Measurements from ENCODE around the gene ACVR1.
"Not testable (repeated sequence)": the region's sequence is repeated elsewhere in the genome, so short reads cannot be mapped to it uniquely, and the experiment has no call there.

ACVR1 gene

DNA sequence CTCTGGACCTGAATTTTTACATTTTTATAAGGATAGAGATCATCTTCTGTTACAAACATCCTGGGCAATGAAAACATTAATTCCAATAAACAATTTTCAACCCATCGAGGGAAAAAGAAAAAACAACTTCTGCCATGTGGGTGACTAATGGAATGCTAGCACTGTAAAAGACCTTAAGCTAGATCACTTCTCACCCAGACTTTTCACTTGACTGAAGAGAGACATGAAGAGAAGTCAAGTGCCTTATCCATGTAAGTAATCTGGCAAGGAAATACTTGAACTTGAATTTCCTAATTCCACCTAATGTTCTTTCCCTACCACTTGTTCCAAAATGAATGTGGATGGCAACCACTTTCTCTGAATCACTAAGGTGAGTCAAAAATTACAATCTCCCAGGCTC lies 149.2 kb downstream of the ACVR1 start:
- H3K36me3 Mint-ChIP-seq (ENCODE audit: low read depth), result peaks cover 47% of the 10 kb centered on the region
- no peak for DNase-seq (ENCODE audit: low spot score)
- no peaks in the 10 kb centered on the region for H3K27me3 Mint-ChIP-seq (ENCODE audit: low read depth)
- no peak overlapping the region for H3K27ac Mint-ChIP-seq
- H3K4me1 Mint-ChIP-seq (ENCODE audit: low read depth), result peaks cover 3% of the 10 kb centered on the region
- no peak overlapping the region for H3K4me3 Mint-ChIP-seq
- peaks cover 46% of the 10 kb centered on the region for H3K9me3 Mint-ChIP-seq

DNA sequence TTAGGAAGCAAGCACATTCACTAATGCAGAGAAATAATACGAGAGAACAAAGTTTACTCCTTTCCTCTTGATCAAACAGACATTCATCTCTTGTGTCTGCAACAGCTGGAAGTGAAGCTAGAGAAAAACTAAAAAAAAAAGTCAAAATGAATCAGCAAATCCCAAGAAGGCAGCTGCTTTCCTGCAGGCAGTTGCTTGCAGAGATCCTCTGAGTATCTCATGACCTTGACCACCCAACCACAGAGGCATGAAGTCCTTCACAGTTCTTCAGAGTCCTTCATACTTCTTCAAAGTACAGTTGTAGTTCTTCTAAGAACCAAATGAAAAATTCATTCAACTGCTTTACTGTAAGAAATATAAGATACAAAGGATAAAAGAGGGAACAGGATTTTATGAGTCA lies 150.3 kb downstream of the ACVR1 start:
- H3K4me1 Mint-ChIP-seq (ENCODE audit: low read depth), result peaks cover 3% of the 10 kb centered on the region
- peaks cover 46% of the 10 kb centered on the region for H3K9me3 Mint-ChIP-seq
- no peak overlapping the region for H3K27ac Mint-ChIP-seq
- H3K36me3 Mint-ChIP-seq (ENCODE audit: low read depth), result peaks cover 42% of the 10 kb centered on the region
- no peak for DNase-seq (ENCODE audit: low spot score)
- H3K27me3 Mint-ChIP-seq (ENCODE audit: low read depth), result no peaks in the 10 kb centered on the region
- H3K4me3 Mint-ChIP-seq, result no peak overlapping the region

DNA sequence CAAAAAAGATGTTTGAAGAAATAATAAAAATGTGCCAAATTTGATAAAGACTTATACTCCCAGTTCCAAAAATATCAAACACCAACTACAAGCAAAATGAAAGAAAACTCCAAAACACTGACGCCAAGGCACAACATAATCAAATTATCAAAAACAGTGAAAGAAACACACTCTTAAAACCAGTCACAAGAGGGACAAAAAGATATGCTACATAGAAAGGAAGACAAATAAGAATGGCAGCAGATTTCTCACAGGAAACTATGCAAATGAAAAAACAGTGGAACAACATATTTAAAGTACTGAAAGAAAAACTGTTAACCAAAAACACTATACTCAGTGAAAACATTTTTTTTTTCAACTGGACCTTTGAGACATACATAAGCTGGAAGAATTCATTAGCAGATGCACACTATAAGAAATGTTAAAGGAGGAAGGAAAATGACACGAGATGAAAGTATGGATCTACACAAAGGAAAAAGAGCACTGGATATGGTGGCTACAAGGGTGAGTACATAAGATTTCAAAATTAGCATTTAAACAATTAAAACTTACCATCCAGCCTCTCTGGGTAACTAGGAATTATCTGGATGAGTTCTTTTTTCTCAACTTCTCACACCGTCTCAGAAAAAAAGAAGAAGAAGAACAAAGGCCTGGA lies 153.4 kb downstream of the ACVR1 start:
- Mint-ChIP-seq H3K9me3 (peaks cover 37% of the 10 kb centered on the region), H3K27ac (no peak overlapping the region), H3K36me3 (ENCODE audit: low read depth) (peaks cover 27% of the 10 kb centered on the region), H3K4me1 (ENCODE audit: low read depth) (peaks cover 3% of the 10 kb centered on the region), H3K4me3 (no peak overlapping the region), H3K27me3 (ENCODE audit: low read depth) (no peaks in the 10 kb centered on the region)
- no peak for DNase-seq (ENCODE audit: low spot score)

DNA sequence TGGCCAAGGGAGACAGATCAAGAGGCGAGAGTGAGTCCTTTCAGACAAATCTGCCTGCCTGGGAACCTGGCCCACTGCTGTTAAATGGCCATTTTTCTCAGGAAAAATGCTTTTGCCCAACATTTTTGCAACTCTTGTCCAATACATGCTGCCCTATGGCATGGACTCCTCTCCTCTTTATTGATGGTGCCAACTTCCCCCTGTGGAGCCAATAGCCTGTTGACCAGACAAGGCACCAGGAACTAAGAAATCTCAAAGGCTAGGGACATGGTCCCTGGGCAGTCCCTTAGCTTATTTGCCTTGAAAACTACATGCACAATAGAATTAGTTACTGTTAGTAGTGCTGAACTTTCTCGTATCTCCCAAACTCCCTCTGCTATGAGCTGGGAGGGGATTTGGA lies 155.6 kb downstream of the ACVR1 start:
- no peak overlapping the region for H3K4me3 Mint-ChIP-seq
- no peak for DNase-seq (ENCODE audit: low spot score)
- H3K9me3 Mint-ChIP-seq, result peaks cover 34% of the 10 kb centered on the region
- H3K36me3 Mint-ChIP-seq (ENCODE audit: low read depth), result peaks cover 33% of the 10 kb centered on the region
- H3K27ac Mint-ChIP-seq, result no peak overlapping the region
- no peaks in the 10 kb centered on the region for H3K27me3 Mint-ChIP-seq (ENCODE audit: low read depth)
- peaks cover under 1% of the 10 kb centered on the region for H3K4me1 Mint-ChIP-seq (ENCODE audit: low read depth)

DNA sequence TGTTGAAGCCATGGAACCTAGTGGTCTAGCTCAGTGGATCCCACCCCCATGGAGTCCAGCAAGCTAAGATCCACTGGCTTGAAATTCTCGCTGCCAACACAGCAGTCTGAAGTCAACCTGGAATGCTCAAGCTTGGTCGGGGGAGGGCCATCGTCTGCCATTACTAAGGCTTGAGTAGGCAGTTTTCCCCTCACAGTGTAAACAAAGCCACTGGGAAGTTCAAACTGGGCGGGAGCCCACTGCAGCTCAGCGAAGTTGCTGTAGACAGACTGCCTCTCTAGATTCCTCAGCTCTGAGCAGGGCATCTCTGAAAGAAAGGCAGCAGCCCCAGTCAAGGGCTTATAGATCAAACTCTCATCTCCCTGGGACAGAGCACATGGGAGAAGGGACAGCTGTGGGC lies 171.5 kb downstream of the ACVR1 start:
- H3K4me1 Mint-ChIP-seq (ENCODE audit: low read depth); H3K4me3 Mint-ChIP-seq; DNase-seq (ENCODE audit: low spot score); H3K27ac Mint-ChIP-seq; H3K27me3 Mint-ChIP-seq (ENCODE audit: low read depth); H3K36me3 Mint-ChIP-seq (ENCODE audit: low read depth): not testable (repeated sequence)
- peaks cover 37% of the 10 kb centered on the region for H3K9me3 Mint-ChIP-seq

DNA sequence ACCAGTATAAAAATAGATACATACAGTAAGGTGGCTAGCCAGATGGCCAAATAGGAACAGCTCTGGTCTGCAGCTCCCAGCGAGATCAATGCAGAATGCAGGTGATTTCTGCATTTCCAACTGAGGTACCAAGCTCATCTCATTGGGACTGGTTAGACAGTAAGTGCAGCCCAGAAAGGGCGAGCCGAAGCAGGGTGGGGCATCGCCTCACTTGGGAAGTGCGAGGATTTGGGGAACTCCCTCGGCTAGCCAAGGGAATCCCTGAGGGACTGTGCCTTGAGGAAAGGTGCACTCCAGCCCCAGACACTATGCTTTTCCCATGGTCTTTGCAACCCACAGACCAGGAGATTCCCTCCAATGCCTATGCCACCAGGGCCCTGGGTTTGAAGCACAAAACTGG lies 172.0 kb downstream of the ACVR1 start:
- H3K27me3 Mint-ChIP-seq (ENCODE audit: low read depth); H3K27ac Mint-ChIP-seq; H3K4me1 Mint-ChIP-seq (ENCODE audit: low read depth); DNase-seq (ENCODE audit: low spot score); H3K36me3 Mint-ChIP-seq (ENCODE audit: low read depth); H3K4me3 Mint-ChIP-seq: not testable (repeated sequence)
- H3K9me3 Mint-ChIP-seq, result peaks cover 32% of the 10 kb centered on the region

DNA sequence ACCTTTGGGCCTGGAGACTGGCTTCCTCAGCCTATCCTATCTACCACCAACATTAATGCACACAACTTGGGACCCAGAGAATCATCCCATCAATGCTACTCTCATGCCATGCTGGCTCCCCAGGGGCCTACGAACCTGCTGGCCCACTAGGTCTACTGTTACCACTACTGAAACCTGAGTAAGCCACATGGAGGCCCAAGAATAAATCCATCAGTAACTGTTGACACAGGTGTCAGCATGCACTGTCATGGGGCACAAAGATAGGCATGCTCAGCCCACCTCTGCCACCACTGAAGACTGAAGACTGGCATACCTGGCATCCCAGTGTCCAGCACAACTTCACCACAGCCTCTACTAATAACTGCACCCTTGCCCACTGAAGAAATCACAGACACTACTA lies 176.3 kb downstream of the ACVR1 start:
- Mint-ChIP-seq H3K9me3 (peaks cover 21% of the 10 kb centered on the region), H3K27ac (no peak overlapping the region), H3K36me3 (ENCODE audit: low read depth) (peaks cover 2% of the 10 kb centered on the region), H3K4me1 (ENCODE audit: low read depth) (no peaks in the 10 kb centered on the region), H3K4me3 (no peak overlapping the region), H3K27me3 (ENCODE audit: low read depth) (no peaks in the 10 kb centered on the region)
- no peak for DNase-seq (ENCODE audit: low spot score)

DNA sequence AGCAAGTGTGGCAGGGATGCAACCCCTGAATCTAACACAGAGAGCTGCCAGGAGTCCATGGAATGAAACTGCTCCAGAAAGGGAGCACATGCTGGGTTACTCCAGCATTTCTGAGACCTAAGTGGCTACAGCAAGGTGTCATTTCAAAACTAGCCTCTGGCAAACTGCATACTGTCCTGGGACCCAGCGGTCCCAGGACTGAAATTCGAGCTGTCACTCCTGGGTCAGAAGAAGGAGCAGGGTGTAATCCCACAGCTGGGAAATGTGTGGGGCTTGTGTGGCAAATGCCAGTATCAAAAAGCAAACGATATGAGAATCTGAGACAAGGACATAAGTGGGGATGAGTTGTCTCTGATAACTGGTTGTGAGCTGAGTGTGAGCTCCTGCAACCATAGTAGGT lies 177.1 kb downstream of the ACVR1 start:
- peaks cover 21% of the 10 kb centered on the region for H3K9me3 Mint-ChIP-seq
- H3K27ac Mint-ChIP-seq, result no peak overlapping the region
- H3K4me1 Mint-ChIP-seq (ENCODE audit: low read depth), result no peaks in the 10 kb centered on the region
- peaks cover 2% of the 10 kb centered on the region for H3K36me3 Mint-ChIP-seq (ENCODE audit: low read depth)
- H3K4me3 Mint-ChIP-seq, result no peak overlapping the region
- no peaks in the 10 kb centered on the region for H3K27me3 Mint-ChIP-seq (ENCODE audit: low read depth)
- no peak for DNase-seq (ENCODE audit: low spot score)

DNA sequence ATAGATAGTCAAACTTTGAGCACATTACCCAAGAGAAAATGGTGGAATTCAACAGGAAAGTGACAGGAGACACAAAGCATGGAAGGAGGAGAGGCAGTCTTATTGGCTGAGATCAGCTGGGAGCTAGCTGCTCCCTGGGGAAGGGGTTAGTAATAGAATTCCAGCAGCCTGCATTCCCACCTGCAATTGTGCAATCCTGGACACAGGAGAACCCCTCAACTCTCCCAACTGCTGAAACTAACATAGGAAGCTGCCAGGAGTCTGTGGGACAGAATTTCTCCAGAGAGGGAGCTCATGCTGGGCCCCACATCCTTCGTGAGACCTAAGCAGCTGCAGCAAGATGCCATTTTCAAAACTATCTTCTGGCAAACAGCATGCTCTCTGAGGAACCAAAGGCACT lies 177.7 kb downstream of the ACVR1 start:
- no peaks in the 10 kb centered on the region for H3K27me3 Mint-ChIP-seq (ENCODE audit: low read depth)
- no peak for DNase-seq (ENCODE audit: low spot score)
- no peak overlapping the region for H3K4me3 Mint-ChIP-seq
- no peak overlapping the region for H3K27ac Mint-ChIP-seq
- no peaks in the 10 kb centered on the region for H3K4me1 Mint-ChIP-seq (ENCODE audit: low read depth)
- H3K9me3 Mint-ChIP-seq, result peaks cover 21% of the 10 kb centered on the region
- H3K36me3 Mint-ChIP-seq (ENCODE audit: low read depth), result peaks cover 2% of the 10 kb centered on the region

DNA sequence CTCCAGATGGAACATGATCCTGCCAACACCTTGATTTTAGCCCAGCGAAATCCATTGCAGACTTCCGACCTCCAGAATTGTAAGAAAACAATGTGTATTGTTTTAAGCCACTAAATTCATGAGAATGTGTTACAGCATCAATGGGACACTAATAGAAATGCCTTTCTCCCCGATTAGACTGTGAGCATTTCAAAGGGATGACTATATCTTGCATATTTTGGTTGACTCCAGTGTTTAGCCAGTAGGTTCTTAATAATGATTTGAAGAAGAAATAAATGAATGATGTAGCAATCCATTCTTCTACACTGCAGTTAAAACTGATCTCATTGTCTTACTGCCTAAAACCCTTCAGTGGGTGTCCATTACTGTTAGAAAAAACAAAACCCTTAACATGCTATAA lies 180.1 kb downstream of the ACVR1 start:
- Mint-ChIP-seq H3K4me1 (ENCODE audit: low read depth) (peaks cover 1% of the 10 kb centered on the region), H3K27ac (no peak overlapping the region), H3K4me3 (no peak overlapping the region), H3K9me3 (peaks cover 11% of the 10 kb centered on the region), H3K36me3 (ENCODE audit: low read depth) (peaks cover 2% of the 10 kb centered on the region), H3K27me3 (ENCODE audit: low read depth) (no peaks in the 10 kb centered on the region)
- DNase-seq (ENCODE audit: low spot score), result no peak

DNA sequence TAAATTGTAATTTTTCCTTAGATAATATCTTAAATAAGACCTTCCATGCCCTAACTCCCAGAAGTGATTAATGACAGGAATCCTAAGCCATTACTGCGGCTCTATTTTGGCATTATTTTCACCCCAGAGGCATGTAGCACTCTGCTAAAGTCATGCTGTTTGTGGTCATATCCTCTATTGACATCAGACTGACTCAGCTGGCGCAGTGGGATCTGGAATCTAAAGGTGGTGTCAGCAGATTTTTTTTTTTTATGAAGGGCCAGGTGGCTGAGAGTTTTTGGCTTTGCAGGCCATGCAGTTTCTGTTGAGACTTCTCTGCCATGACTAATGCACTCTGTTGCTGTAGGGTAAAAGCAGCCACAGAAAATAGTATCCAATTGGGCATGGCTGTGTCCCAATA lies 183.4 kb downstream of the ACVR1 start:
- no peak overlapping the region for H3K27ac Mint-ChIP-seq
- H3K4me1 Mint-ChIP-seq (ENCODE audit: low read depth), result peaks cover 1% of the 10 kb centered on the region
- H3K9me3 Mint-ChIP-seq, result no peaks in the 10 kb centered on the region
- no peak overlapping the region for H3K4me3 Mint-ChIP-seq
- no peaks in the 10 kb centered on the region for H3K27me3 Mint-ChIP-seq (ENCODE audit: low read depth)
- DNase-seq (ENCODE audit: low spot score), result no peak
- no peaks in the 10 kb centered on the region for H3K36me3 Mint-ChIP-seq (ENCODE audit: low read depth)

DNA sequence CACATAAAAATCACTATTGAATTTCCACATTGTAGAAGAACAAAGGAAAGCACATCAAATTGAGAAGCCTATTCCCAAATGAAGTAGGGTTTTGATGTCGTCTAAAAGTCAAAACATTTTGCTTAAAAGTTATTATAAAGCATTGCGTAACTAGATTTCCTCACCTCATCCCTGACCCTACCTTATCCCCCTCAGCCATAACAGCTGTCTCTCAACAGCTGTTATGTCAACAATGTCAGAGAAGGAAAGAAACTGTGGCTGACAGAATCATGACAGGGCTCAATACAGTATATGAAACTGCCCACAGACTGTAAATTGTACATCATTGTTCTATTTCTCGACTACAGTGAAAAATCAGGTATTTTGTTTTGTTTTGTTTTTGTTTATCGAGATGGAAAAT lies 184.4 kb downstream of the ACVR1 start:
- Mint-ChIP-seq H3K36me3 (ENCODE audit: low read depth) (no peaks in the 10 kb centered on the region), H3K27ac (no peak overlapping the region), H3K4me1 (ENCODE audit: low read depth) (peaks cover 1% of the 10 kb centered on the region), H3K27me3 (ENCODE audit: low read depth) (no peaks in the 10 kb centered on the region), H3K9me3 (no peaks in the 10 kb centered on the region), H3K4me3 (no peak overlapping the region)
- DNase-seq (ENCODE audit: low spot score), result no peak

DNA sequence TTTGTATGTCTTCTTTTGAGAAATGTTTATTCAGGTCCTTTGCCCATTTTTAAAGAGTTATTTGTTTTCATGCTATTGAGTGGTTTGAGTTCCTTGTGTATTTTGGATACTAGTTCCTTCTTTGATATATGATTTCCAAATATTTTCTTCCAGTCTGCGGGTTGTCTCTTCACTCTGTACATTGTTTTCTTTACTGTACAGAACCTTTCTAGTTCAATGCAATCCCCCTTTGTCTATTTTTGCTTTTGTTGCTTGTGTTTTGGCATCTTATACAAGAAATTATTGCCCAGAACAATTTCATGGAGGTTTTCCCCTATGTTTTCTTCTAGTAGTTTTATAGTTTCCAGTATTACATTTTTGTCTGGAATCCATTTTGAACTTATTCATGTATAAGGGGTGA lies 185.0 kb downstream of the ACVR1 start:
- Mint-ChIP-seq H3K36me3 (ENCODE audit: low read depth) (no peaks in the 10 kb centered on the region), H3K27ac (no peak overlapping the region), H3K4me1 (ENCODE audit: low read depth) (peaks cover 1% of the 10 kb centered on the region), H3K27me3 (ENCODE audit: low read depth) (no peaks in the 10 kb centered on the region), H3K9me3 (no peaks in the 10 kb centered on the region), H3K4me3 (no peak overlapping the region)
- DNase-seq (ENCODE audit: low spot score), result no peak
